GM21447 (cell line): Measurements from ENCODE around the gene ATP1B2.

Experiments
- ATAC-seq: cut with Tn5 transposase; IDR thresholded peaks from one replicate; pipeline ENCODE4 v1.9.1; 2021; ENCODE audit not compliant: unreplicated experiment

ATP1B2 gene

GRCh38 chr17:7684851-7685532, 34.3 kb downstream of the ATP1B2 start:
- no peak for ATAC-seq

- peak; percentile 60 for ATAC-seq
Measured at GRCh38 chr17:7685533-7686221, 35.0 kb downstream of the ATP1B2 start.

GRCh38 chr17:7686222-7687071, 35.7 kb downstream of the ATP1B2 start:
- ATAC-seq = peak; percentile 35

GRCh38 chr17:7687072-7687907, 36.6 kb downstream of the ATP1B2 start, which contains the start of gene TP53:
Gene TP53, minus strand, starts transcription at chr17:7687490. Its CDS starts 10,896 bp downstream, at chr17:7676594.
- no peak for ATAC-seq

- ATAC-seq = peak; percentile 61
Measured at GRCh38 chr17:7687908-7688807, 37.4 kb downstream of the ATP1B2 start, which contains the start of gene WRAP53. Gene WRAP53, plus strand, starts transcription at chr17:7688477. Its CDS starts 172 bp downstream, at chr17:7688649.

- no peak for ATAC-seq
Measured at GRCh38 chr17:7688808-7689316, 38.1 kb downstream of the ATP1B2 start.

- ATAC-seq = no peak
Measured at GRCh38 chr17:7695586-7695985, 44.9 kb downstream of the ATP1B2 start.

GRCh38 chr17:7697828-7698588, 47.3 kb downstream of the ATP1B2 start:
- ATAC-seq = no peak

GRCh38 chr17:7700510-7700909, 49.8 kb downstream of the ATP1B2 start:
- ATAC-seq = no peak

- ATAC-seq = no peak
Measured at GRCh38 chr17:7701681-7702080, 51.0 kb downstream of the ATP1B2 start.

- ATAC-seq = no peak
Measured at GRCh38 chr17:7702776-7703175, 52.0 kb downstream of the ATP1B2 start.

- ATAC-seq = no peak
Measured at GRCh38 chr17:7703584-7704479, 53.1 kb downstream of the ATP1B2 start.

GRCh38 chr17:7704601-7705268, 54.0 kb downstream of the ATP1B2 start, which contains the start of gene EFNB3:
Gene EFNB3, plus strand, starts transcription at chr17:7705202. Its CDS starts 397 bp downstream, at chr17:7705599.
- no peak for ATAC-seq

- no peak for ATAC-seq
Measured at GRCh38 chr17:7705269-7706255, 54.8 kb downstream of the ATP1B2 start.

GRCh38 chr17:7706631-7707354, 56.1 kb downstream of the ATP1B2 start:
- ATAC-seq = no peak
